ENCODE measurements around the gene GLUL. TPM values are rescaled to one million over a fixed set of nuclear protein-coding genes. Genes with fewer than 3 reads are reported as not detected.

GLUL gene
- total RNA-seq, 1 experiment from 2014 or later = 159 TPM

DNA sequence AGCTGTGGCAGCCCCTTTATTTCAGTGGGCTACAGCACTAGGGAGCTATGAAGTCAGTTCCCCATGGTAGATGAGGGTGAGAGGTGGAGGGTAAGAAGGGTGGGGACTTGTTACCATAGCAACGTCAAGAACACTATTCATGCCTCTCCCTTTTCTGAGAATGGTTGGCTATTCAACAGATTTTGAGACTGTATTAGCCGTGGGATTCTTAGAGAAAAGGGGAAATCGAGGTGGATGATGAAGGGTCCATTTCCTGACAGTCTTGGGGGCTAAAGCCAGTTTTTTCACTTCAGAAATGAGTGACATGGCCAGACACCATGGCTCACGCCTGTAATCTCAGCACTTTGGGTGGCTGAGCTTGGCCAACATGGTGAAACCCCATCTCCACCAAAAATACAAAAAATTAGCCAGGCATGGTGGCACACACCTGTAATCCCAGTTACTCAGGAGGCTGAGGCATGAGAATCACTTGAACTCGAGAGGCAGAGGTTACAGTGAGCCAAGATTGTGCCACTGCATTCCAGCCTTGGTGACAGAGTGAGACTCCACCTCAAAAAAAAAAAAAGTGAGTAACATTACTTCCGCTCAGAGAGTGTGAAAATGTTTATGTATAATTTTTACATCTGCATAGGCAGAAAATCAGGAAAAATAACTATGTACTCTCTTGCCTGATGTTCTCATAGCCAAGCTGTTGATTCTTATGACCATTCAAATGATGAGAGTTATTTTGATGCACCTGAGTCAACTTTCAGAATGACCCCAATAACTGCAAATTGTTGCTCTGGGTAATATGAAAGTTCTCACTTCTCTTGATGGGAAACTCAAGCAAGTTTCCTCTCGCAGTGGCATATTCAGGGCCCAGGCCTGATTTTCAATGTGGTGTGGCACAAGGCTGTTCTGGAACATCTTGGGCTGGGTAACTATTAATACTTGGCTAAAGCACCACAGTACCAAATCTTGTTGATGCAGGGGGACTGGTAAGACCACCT lies 35.1 kb upstream of the GLUL start:
- no peak for ATAC-seq
- ChIA-PET POLR2A (ENCODE audit: unreplicated experiment) (no interaction called here), CTCF (no interaction called here)
- Histone ChIP-seq H3K27me3 (ENCODE audit: low read length) (no peaks in the 10 kb centered on the region), H3K4me1 (ENCODE audit: insufficient read depth, low read length) (no peaks in the 10 kb centered on the region), H3K27ac (ENCODE audit: low read length) (no peak overlapping the region), H3K36me3 (ENCODE audit: low read depth, low read length) (no peaks in the 10 kb centered on the region), H3K9me2 (replicated peaks; ENCODE audit: low read length) (no peaks in the 10 kb centered on the region), H3K9me3 (ENCODE audit: low read length) (no peaks in the 10 kb centered on the region), H3F3A (ENCODE audit: low read length, unreplicated experiment) (no peaks in the 10 kb centered on the region), H3K4me3 (ENCODE audit: low read length) (no peak overlapping the region), H3K9ac (ENCODE audit: low read length) (no peak overlapping the region), H4K20me1 (ENCODE audit: low read length) (no peaks in the 10 kb centered on the region), H2AFZ (ENCODE audit: low read length) (no peak overlapping the region), H3K4me2 (ENCODE audit: low read length) (no peak overlapping the region), H3K79me2 (ENCODE audit: low read length) (no peaks in the 10 kb centered on the region)
- no TSS peak for BruUV-seq (replicated peaks)
- intact Hi-C loops (cut with micrococcal nuclease) = no loop called here
- TF ChIP-seq, protein P1, sequence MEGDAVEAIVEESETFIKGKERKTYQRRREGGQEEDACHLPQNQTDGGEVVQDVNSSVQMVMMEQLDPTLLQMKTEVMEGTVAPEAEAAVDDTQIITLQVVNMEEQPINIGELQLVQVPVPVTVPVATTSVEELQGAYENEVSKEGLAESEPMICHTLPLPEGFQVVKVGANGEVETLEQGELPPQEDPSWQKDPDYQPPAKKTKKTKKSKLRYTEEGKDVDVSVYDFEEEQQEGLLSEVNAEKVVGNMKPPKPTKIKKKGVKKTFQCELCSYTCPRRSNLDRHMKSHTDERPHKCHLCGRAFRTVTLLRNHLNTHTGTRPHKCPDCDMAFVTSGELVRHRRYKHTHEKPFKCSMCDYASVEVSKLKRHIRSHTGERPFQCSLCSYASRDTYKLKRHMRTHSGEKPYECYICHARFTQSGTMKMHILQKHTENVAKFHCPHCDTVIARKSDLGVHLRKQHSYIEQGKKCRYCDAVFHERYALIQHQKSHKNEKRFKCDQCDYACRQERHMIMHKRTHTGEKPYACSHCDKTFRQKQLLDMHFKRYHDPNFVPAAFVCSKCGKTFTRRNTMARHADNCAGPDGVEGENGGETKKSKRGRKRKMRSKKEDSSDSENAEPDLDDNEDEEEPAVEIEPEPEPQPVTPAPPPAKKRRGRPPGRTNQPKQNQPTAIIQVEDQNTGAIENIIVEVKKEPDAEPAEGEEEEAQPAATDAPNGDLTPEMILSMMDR (conservative IDR thresholded peaks at IDR 0.05; ENCODE audit: low read depth, low read length) = no peak
- TF ChIP-seq EZH2phosphoT487 (IDR thresholded peaks at IDR 0.05; ENCODE audit: borderline replicate concordance, low read length) (no peak), EZH2 (IDR thresholded peaks at IDR 0.05; ENCODE audit: low read length, unreplicated experiment) (no peak)
- DNase-seq = no peak

DNA sequence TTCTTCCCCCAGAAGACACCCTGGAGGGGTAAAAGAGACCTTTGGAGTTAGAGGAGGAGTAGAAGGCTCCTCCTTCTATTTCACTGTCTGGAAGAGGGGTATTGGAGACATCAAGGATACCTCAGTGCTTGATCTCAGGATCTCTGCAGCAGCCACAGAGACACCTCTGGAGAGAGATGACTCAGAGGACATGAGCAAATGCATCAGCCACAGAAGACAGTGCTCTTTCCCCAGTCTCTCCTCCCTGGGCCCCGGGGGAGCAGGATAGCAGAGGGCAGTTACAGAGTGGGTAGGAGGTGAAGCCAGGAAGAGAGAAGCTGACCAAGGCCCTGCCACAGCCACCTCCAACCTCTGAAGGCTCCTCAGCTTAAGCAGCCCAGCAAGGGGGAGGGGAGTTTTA lies 24.2 kb upstream of the GLUL start:
- intact Hi-C loops (cut with micrococcal nuclease) = no loop called here
- H3F3A ChIP-seq (ENCODE audit: low read length, unreplicated experiment) = no peaks in the 10 kb centered on the region
- H3K36me3 ChIP-seq (ENCODE audit: low read depth, low read length) = no peaks in the 10 kb centered on the region
- no peak overlapping the region for H3K4me2 ChIP-seq (ENCODE audit: low read length)
- no peak overlapping the region for H3K27ac ChIP-seq (ENCODE audit: low read length)
- H4K20me1 ChIP-seq (ENCODE audit: low read length) = no peaks in the 10 kb centered on the region
- H2AFZ ChIP-seq (ENCODE audit: low read length) = no peak overlapping the region
- no peak overlapping the region for H3K4me3 ChIP-seq (ENCODE audit: low read length)
- ChIA-PET POLR2A (ENCODE audit: unreplicated experiment) (no interaction called here), CTCF (no interaction called here)
- no peak overlapping the region for H3K9ac ChIP-seq (ENCODE audit: low read length)
- DNase-seq (no peak), ATAC-seq (no peak)
- no peaks in the 10 kb centered on the region for H3K4me1 ChIP-seq (ENCODE audit: insufficient read depth, low read length)
- no peaks in the 10 kb centered on the region for H3K9me3 ChIP-seq (ENCODE audit: low read length)
- no TSS peak for BruUV-seq (replicated peaks)
- H3K9me2 ChIP-seq (replicated peaks; ENCODE audit: low read length) = no peaks in the 10 kb centered on the region
- H3K79me2 ChIP-seq (ENCODE audit: low read length) = no peaks in the 10 kb centered on the region
- H3K27me3 ChIP-seq (ENCODE audit: low read length) = peaks cover 21% of the 10 kb centered on the region
- TF ChIP-seq EZH2phosphoT487 (IDR thresholded peaks at IDR 0.05; ENCODE audit: borderline replicate concordance, low read length) (no peak), EZH2 (IDR thresholded peaks at IDR 0.05; ENCODE audit: low read length, unreplicated experiment) (no peak)
- TF ChIP-seq, protein P1 (conservative IDR thresholded peaks at IDR 0.05; ENCODE audit: low read depth, low read length) = no peak

DNA sequence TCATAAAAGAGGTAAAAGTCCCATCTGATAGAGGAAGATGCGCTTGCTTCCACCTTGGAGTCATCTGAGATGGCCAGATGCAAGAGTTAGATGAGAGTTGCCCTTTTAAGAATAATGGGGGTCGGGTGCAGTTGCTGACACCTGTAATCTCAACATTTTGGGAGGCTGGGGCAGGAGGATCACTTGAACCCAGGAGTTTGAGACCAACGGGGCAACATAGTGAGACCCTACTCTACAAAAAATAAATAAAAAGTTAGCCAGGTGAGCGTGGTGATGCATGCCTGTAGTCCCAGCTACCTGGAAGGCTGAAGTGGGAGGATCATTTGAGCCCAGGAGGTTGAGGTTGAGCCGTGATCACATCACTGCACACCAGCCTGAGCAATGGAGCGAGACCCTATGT lies 22.4 kb upstream of the GLUL start:
- Histone ChIP-seq H3K4me1 (ENCODE audit: insufficient read depth, low read length) (no peaks in the 10 kb centered on the region), H4K20me1 (ENCODE audit: low read length) (no peaks in the 10 kb centered on the region), H3K9me3 (ENCODE audit: low read length) (no peaks in the 10 kb centered on the region), H3K27ac (ENCODE audit: low read length) (no peak overlapping the region), H3K9me2 (replicated peaks; ENCODE audit: low read length) (no peaks in the 10 kb centered on the region), H3F3A (ENCODE audit: low read length, unreplicated experiment) (no peaks in the 10 kb centered on the region), H3K4me3 (ENCODE audit: low read length) (no peak overlapping the region), H3K79me2 (ENCODE audit: low read length) (no peaks in the 10 kb centered on the region), H3K9ac (ENCODE audit: low read length) (no peak overlapping the region), H3K36me3 (ENCODE audit: low read depth, low read length) (no peaks in the 10 kb centered on the region), H2AFZ (ENCODE audit: low read length) (no peak overlapping the region), H3K4me2 (ENCODE audit: low read length) (no peak overlapping the region), H3K27me3 (ENCODE audit: low read length) (peaks cover 21% of the 10 kb centered on the region)
- DNase-seq (no peak), ATAC-seq (no peak)
- no TSS peak for BruUV-seq (replicated peaks)
- POLR2A ChIA-PET (ENCODE audit: unreplicated experiment) = no interaction called here
- intact Hi-C loops (cut with micrococcal nuclease) = no loop called here
- TF ChIP-seq EZH2 (IDR thresholded peaks at IDR 0.05; ENCODE audit: low read length, unreplicated experiment) = no peak
- TF ChIP-seq, protein P1 (conservative IDR thresholded peaks at IDR 0.05; ENCODE audit: low read depth, low read length) = no peak
- TF ChIP-seq EZH2phosphoT487 (IDR thresholded peaks at IDR 0.05; ENCODE audit: borderline replicate concordance, low read length) = no peak
- CTCF ChIA-PET = no interaction called here
